IMR-90 (cell line): ENCODE measurements around the gene MFAP2. TPM values are rescaled to one million over a fixed set of nuclear protein-coding genes. Genes with fewer than 3 reads are reported as not detected.

Experiments
- ATAC-seq: fragments of 200-7000 bp; cut with Tn5 transposase; 2 replicates; pipeline ENCODE4 v1.9.1; 2020; ENCODE audit warnings: low read depth, mild to moderate bottlenecking, moderate library complexity
- BruUV-seq: library from RNA; stranded (reverse); fragments of 400-500 nt; replicated peaks from 2 replicates; lab custom pipeline; 2021; lab: Mats Ljungman, UMichigan
- CTCF ChIA-PET: fragments of 300-600 bp; formaldehyde crosslinking; extraction: SDS; loops from one replicate; lab custom pipeline; 2021; ENCODE audit warnings: antibody characterized with exemption; lab: Yijun Ruan, JAX
- POLR2A ChIA-PET: fragments of 300-600 bp; sonication (Branson Sonifier 250); formaldehyde crosslinking; loops from one replicate; lab custom pipeline; 2022; ENCODE audit warnings: antibody characterized with exemption; ENCODE audit not compliant: unreplicated experiment; lab: Charles Lee
- DNase-seq: peaks from one replicate; pipeline ENCODE4 v3.0.0; 2013
- H2AFZ ChIP-seq: replicated peaks from 2 replicates; pipeline ENCODE3; 2013; ENCODE audit warnings: low read length, mild to moderate bottlenecking; ENCODE audit not compliant: poor library complexity
- H2AK5ac ChIP-seq: 2 replicates; pipeline ENCODE4 v1.6.1; 2013; ENCODE audit warnings: low read depth, low read length, inconsistent platforms
- H2AK9ac ChIP-seq: replicated peaks from 2 replicates; pipeline ENCODE3; 2013; ENCODE audit warnings: mild to moderate bottlenecking, low read depth, low read length, moderate library complexity; ENCODE audit not compliant: poor library complexity
- H2BK120ac ChIP-seq: 2 replicates; pipeline ENCODE4 v1.6.1; 2013; ENCODE audit warnings: low read depth, low read length, inconsistent platforms
- H2BK15ac ChIP-seq: 3 replicates; pipeline ENCODE4 v1.6.1; 2013; ENCODE audit warnings: low read depth, low read length, inconsistent platforms
- H2BK20ac ChIP-seq: 2 replicates; pipeline ENCODE4 v1.6.1; 2013; ENCODE audit warnings: low read depth, mild to moderate bottlenecking, inconsistent platforms, low read length, moderate library complexity
- H2BK5ac ChIP-seq: 2 replicates; pipeline ENCODE4 v1.6.1; 2013; ENCODE audit warnings: mild to moderate bottlenecking, low read depth, low read length, inconsistent platforms; ENCODE audit not compliant: poor library complexity, severe bottlenecking
- H3K14ac ChIP-seq: replicated peaks from 2 replicates; pipeline ENCODE4 v1.6.1; 2013; ENCODE audit warnings: low read depth, low read length, inconsistent platforms
- H3K18ac ChIP-seq: 2 replicates; pipeline ENCODE4 v1.6.1; 2013; ENCODE audit warnings: low read depth, low read length, control low read depth
- H3K23ac ChIP-seq: 2 replicates; pipeline ENCODE4 v1.6.1; 2013; ENCODE audit warnings: low read depth, low read length, inconsistent platforms
- H3K27ac ChIP-seq: 2 replicates; pipeline ENCODE4 v1.5.1; 2013; ENCODE audit warnings: mild to moderate bottlenecking, control low read depth, low read length; ENCODE audit not compliant: insufficient read depth
- H3K27me3 ChIP-seq: 2 replicates; pipeline ENCODE4 v1.6.1; 2013; ENCODE audit warnings: low read length; ENCODE audit not compliant: control insufficient read depth, insufficient read depth
- H3K36me3 ChIP-seq: 2 replicates; pipeline ENCODE4 v1.6.1; 2013; ENCODE audit warnings: low read length, mixed read lengths; ENCODE audit not compliant: control insufficient read depth, insufficient read depth
- H3K4ac ChIP-seq: 2 replicates; pipeline ENCODE4 v1.6.1; 2013; ENCODE audit warnings: low read depth, low read length, inconsistent platforms
- H3K4me1 ChIP-seq: 2 replicates; pipeline ENCODE4 v1.6.1; 2013; ENCODE audit warnings: low read length, mixed read lengths; ENCODE audit not compliant: control insufficient read depth, insufficient read depth
- H3K4me2 ChIP-seq: 2 replicates; pipeline ENCODE4 v1.6.1; 2013; ENCODE audit warnings: low read depth, mild to moderate bottlenecking, control low read depth, low read length, moderate library complexity
- H3K4me3 ChIP-seq: 2 replicates; pipeline ENCODE4 v1.5.1; 2013; ENCODE audit warnings: low read depth, mild to moderate bottlenecking, control low read depth, low read length, moderate library complexity; ENCODE audit not compliant: insufficient read depth
- H3K56ac ChIP-seq: 2 replicates; pipeline ENCODE4 v1.6.1; 2013; ENCODE audit warnings: low read length, inconsistent platforms; ENCODE audit not compliant: insufficient read depth; ENCODE audit errors: extremely low read depth
- H3K79me1 ChIP-seq, 2 experiments: 2 replicates each; pipeline ENCODE4 v1.6.1; 2013; ENCODE audit warnings: low read length in 2 of 2, inconsistent platforms in 1 of 2, low read depth in 1 of 2
- H3K9ac ChIP-seq: 2 replicates; pipeline ENCODE4 v1.6.1; 2013; ENCODE audit warnings: low read depth, low read length, control low read depth
- H3K9me1 ChIP-seq: 2 replicates; pipeline ENCODE4 v1.6.1; 2013; ENCODE audit warnings: low read length, inconsistent platforms; ENCODE audit not compliant: insufficient read depth
- H3K9me3 ChIP-seq: 2 replicates; pipeline ENCODE4 v1.6.1; 2013; ENCODE audit warnings: low read length; ENCODE audit not compliant: control insufficient read depth, insufficient read depth
- H4K20me1 ChIP-seq: 2 replicates; pipeline ENCODE4 v1.6.1; 2013; ENCODE audit warnings: low read length, inconsistent platforms; ENCODE audit not compliant: insufficient read depth
- H4K5ac ChIP-seq: 2 replicates; pipeline ENCODE4 v1.6.1; 2013; ENCODE audit warnings: mild to moderate bottlenecking, low read depth, low read length, control low read depth
- H4K8ac ChIP-seq, 2 experiments: 2 replicates each; pipeline ENCODE4 v1.6.1; 2013; ENCODE audit warnings: low read depth in 2 of 2, low read length in 2 of 2, control low read depth in 1 of 2, inconsistent platforms in 1 of 2
- H4K91ac ChIP-seq: 2 replicates; pipeline ENCODE4 v1.6.1; 2013; ENCODE audit warnings: low read depth, low read length, inconsistent platforms; ENCODE audit not compliant: insufficient read depth
- BHLHE40 ChIP-seq: fragments of 150-350 bp; IDR thresholded peaks from 2 replicates; pipeline ENCODE4 v1.6.1; 2016; ENCODE audit warnings: mild to moderate bottlenecking, low read depth, low read length
- CEBPB ChIP-seq: IDR thresholded peaks from 2 replicates; pipeline ENCODE4 v1.6.1; 2012; ENCODE audit warnings: low read depth, low read length, improper control_type of control experiment
- CHD1 ChIP-seq: IDR thresholded peaks from 2 replicates; pipeline ENCODE4 v1.6.1; 2012; ENCODE audit warnings: low read depth, low read length, improper control_type of control experiment
- ELK1 ChIP-seq: fragments of 150-350 bp; IDR thresholded peaks from 2 replicates; pipeline ENCODE4 v1.6.1; 2016; ENCODE audit warnings: low read depth, mild to moderate bottlenecking, low read length, moderate library complexity, borderline replicate concordance
- FOS ChIP-seq: fragments of 150-350 bp; IDR thresholded peaks from 2 replicates; pipeline ENCODE4 v1.6.1; 2016; ENCODE audit warnings: low read depth, low read length
- MAFK ChIP-seq: IDR thresholded peaks from 2 replicates; pipeline ENCODE4 v1.6.1; 2012; ENCODE audit warnings: low read depth, low read length, improper control_type of control experiment
- MAZ ChIP-seq: IDR thresholded peaks from 2 replicates; pipeline ENCODE4 v1.6.1; 2012; ENCODE audit warnings: low read depth, mild to moderate bottlenecking, low read length, improper control_type of control experiment, moderate library complexity, borderline replicate concordance
- MXI1 ChIP-seq: IDR thresholded peaks from 2 replicates; pipeline ENCODE4 v1.6.1; 2012; ENCODE audit warnings: low read depth, mild to moderate bottlenecking, low read length, moderate library complexity, borderline replicate concordance
- NFE2L2 ChIP-seq: fragments of 150-350 bp; IDR thresholded peaks from 2 replicates; pipeline ENCODE4 v1.6.1; 2016; ENCODE audit warnings: low read depth, mild to moderate bottlenecking, low read length
- POLR2A ChIP-seq: IDR thresholded peaks from 2 replicates; pipeline ENCODE4 v1.6.1; 2012; ENCODE audit warnings: mild to moderate bottlenecking, low read depth, low read length
- RAD21 ChIP-seq: IDR thresholded peaks from 2 replicates; pipeline ENCODE4 v1.6.1; 2012; ENCODE audit warnings: low read length, improper control_type of control experiment
- RCOR1 ChIP-seq: IDR thresholded peaks from 2 replicates; pipeline ENCODE4 v1.6.1; 2012; ENCODE audit warnings: mild to moderate bottlenecking, low read length, improper control_type of control experiment; ENCODE audit not compliant: insufficient replicate concordance
- RFX5 ChIP-seq: IDR thresholded peaks from 2 replicates; pipeline ENCODE4 v1.8.0; 2012; ENCODE audit warnings: low read depth, mild to moderate bottlenecking, low read length, moderate library complexity
- SMC3 ChIP-seq: fragments of 150-350 bp; IDR thresholded peaks from 2 replicates; pipeline ENCODE4 v1.6.1; 2016; ENCODE audit warnings: low read depth, mild to moderate bottlenecking, antibody characterized with exemption, low read length, moderate library complexity
- USF2 ChIP-seq: fragments of 150-350 bp; IDR thresholded peaks from 2 replicates; pipeline ENCODE4 v1.6.1; 2017; ENCODE audit warnings: mild to moderate bottlenecking, antibody characterized with exemption, low read length, low read depth
- WGBS, 2 experiments: methylation state at CpG; one replicate each; pipeline versions ENCODE4 v1.1.5 to v1.1.7; 2013; ENCODE audit warnings: missing lambda C conversion rate in 2 of 2; ENCODE audit not compliant: insufficient read length in 1 of 2; ENCODE audit errors: extremely low coverage in 2 of 2; 5-methylcytosine and 5-hydroxymethylcytosine counted together
- dilution Hi-C: fragments of 300-500 bp; cut with HindIII; formaldehyde crosslinking; loops from one replicate; pipeline ENCODE4 v1.14.3; 2018; ENCODE audit warnings: low sequenced_read_pairs; ENCODE audit not compliant: unreplicated experiment
- in situ Hi-C: fragments of 300-500 bp; cut with MboI; formaldehyde crosslinking; loops from 3 replicates; pipeline ENCODE4 v1.14.3; 2019; ENCODE audit warnings: low sequenced_read_pairs, inconsistent platforms, mixed read lengths
- intact Hi-C: fragments of 100-400 bp; cut with micrococcal nuclease; formaldehyde crosslinking; loops from 2 replicates; pipeline ENCODE4 v1.10.0; 2022
- polyA plus RNA-seq, 3 experiments: library from polyadenylated mRNA; depleted of rRNA; stranded (reverse); fragments of >200 nt; gene quantifications; 2 replicates each; pipeline ENCODE4 v1.2.3, GENCODE V29; 2012; ENCODE audit warnings: low replicate concordance in 1 of 3
- total RNA-seq: library from RNA; depleted of rRNA; stranded (reverse); fragments of >200 nt; gene quantifications from 2 replicates; pipeline ENCODE4 v1.2.3, GENCODE V29; 2012
- TF ChIP-seq, protein P1 (sequence below): conservative IDR thresholded peaks from 2 replicates; pipeline ENCODE4 v1.5.1; 2012; ENCODE audit warnings: mild to moderate bottlenecking, low read depth, low read length, improper control_type of control experiment

The MFAP2 gene
- total and polyA plus RNA-seq, 2 of the 4 experiments (the other 2 are of a cell fraction): 3.9 to 13.9 TPM

- 83% methylated on average over 11 of the region's 16 CpGs; no CpG with 5 or more reads in 1 of the 2 experiments for WGBS, 2 experiments
Observed at GRCh38 chr1:16976966-16977365, 3.5 kb downstream of the MFAP2 start.

More at GRCh38 chr1:16976966-16977365, 3.5 kb downstream of the MFAP2 start:
- Histone ChIP-seq H3K4me2 (no peak overlapping the region), H2AK9ac (no peak overlapping the region), H2BK20ac (no peak overlapping the region), H3K9ac (no peak overlapping the region), H3K79me1 (no peaks in the 10 kb centered on the region; a peak in 1 of 4 replicates), H3K9me1 (no peaks in the 10 kb centered on the region), H2BK120ac (no peak overlapping the region), H3K14ac (no peak overlapping the region), H3K9me3 (no peaks in the 10 kb centered on the region), H4K8ac (no peak overlapping the region), H4K20me1 (peaks cover 3% of the 10 kb centered on the region; the same call in 1 of the 2 replicates), H4K91ac (no peak overlapping the region), H3K36me3 (no peaks in the 10 kb centered on the region), H3K27me3 (no peaks in the 10 kb centered on the region), H3K27ac (no peak overlapping the region), H3K4ac (no peak overlapping the region), H3K56ac (no peak overlapping the region), H2BK15ac (no peak overlapping the region), H3K4me1 (peaks cover 7% of the 10 kb centered on the region; the same call in 1 of the 2 replicates), H3K4me3 (no peak overlapping the region), H2AFZ (no peak overlapping the region), H4K5ac (no peak overlapping the region), H3K18ac (no peak overlapping the region), H3K23ac (no peak overlapping the region), H2AK5ac (no peak overlapping the region), H2BK5ac (no peak overlapping the region)
- in situ Hi-C loops (no loop called here), intact Hi-C loops (no loop called here), dilution Hi-C loops (no loop called here)
- no peak for DNase-seq
- no TSS peak for BruUV-seq
- no peak for ATAC-seq
- TF ChIP-seq SMC3 (no peak), RCOR1 (no peak), USF2 (no peak), CHD1 (no peak), MAFK (no peak), RAD21 (no peak), RFX5 (no peak), NFE2L2 (no peak), ELK1 (no peak), FOS (no peak), MAZ (no peak), MXI1 (no peak), POLR2A (no peak), BHLHE40 (no peak), CEBPB (no peak)
- TF ChIP-seq, protein P1, sequence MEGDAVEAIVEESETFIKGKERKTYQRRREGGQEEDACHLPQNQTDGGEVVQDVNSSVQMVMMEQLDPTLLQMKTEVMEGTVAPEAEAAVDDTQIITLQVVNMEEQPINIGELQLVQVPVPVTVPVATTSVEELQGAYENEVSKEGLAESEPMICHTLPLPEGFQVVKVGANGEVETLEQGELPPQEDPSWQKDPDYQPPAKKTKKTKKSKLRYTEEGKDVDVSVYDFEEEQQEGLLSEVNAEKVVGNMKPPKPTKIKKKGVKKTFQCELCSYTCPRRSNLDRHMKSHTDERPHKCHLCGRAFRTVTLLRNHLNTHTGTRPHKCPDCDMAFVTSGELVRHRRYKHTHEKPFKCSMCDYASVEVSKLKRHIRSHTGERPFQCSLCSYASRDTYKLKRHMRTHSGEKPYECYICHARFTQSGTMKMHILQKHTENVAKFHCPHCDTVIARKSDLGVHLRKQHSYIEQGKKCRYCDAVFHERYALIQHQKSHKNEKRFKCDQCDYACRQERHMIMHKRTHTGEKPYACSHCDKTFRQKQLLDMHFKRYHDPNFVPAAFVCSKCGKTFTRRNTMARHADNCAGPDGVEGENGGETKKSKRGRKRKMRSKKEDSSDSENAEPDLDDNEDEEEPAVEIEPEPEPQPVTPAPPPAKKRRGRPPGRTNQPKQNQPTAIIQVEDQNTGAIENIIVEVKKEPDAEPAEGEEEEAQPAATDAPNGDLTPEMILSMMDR: no peak
- ChIA-PET CTCF (no interaction called here), POLR2A (no interaction called here)
